ENCODE measurements around the gene OTUD1.

DNA sequence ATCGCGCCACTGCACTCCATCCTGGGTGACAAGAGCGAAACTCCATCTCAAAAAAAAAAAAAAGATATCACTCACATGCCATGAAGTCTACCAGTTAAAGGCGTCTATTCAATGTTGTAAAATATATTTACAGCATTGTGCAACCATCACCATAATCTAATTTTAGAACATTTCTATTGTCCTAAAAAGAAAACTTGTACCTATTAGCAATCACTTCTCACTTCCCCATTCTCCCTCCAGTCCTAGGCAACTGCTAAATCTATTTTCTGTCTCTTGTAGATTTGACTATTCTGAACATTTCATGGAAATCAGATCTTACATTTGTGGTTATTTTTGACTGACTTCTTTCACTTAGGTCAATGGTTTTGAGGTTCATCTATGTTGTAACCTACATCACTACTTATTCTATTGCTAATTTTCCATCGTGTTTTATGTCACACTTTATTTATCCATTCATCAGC lies 25.2 kb upstream of the OTUD1 start:
- no peak for TF ChIP-seq EZH2 (IDR thresholded peaks at IDR 0.05; ENCODE audit: borderline replicate concordance, low read length)
- TF ChIP-seq, protein P1, sequence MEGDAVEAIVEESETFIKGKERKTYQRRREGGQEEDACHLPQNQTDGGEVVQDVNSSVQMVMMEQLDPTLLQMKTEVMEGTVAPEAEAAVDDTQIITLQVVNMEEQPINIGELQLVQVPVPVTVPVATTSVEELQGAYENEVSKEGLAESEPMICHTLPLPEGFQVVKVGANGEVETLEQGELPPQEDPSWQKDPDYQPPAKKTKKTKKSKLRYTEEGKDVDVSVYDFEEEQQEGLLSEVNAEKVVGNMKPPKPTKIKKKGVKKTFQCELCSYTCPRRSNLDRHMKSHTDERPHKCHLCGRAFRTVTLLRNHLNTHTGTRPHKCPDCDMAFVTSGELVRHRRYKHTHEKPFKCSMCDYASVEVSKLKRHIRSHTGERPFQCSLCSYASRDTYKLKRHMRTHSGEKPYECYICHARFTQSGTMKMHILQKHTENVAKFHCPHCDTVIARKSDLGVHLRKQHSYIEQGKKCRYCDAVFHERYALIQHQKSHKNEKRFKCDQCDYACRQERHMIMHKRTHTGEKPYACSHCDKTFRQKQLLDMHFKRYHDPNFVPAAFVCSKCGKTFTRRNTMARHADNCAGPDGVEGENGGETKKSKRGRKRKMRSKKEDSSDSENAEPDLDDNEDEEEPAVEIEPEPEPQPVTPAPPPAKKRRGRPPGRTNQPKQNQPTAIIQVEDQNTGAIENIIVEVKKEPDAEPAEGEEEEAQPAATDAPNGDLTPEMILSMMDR (IDR thresholded peaks at IDR 0.05; ENCODE audit: low read length), result no peak

Measured in OCI-LY1 (cell line).